Thyroid gland (tissue), 4 donors: ENCODE data around the gene PSTPIP1. TPM values are rescaled to one million over a fixed set of nuclear protein-coding genes. Genes with fewer than 3 reads are reported as not detected.

ENCODE experiments used
- DNase-seq, 2 donors: peaks; one replicate each; pipeline ENCODE4 v3.0.0-alpha.2; 2019
- H3K27ac ChIP-seq, 3 donors: fragments of 200-600 bp; sonication (generic); 1 replicate in 2 of 3; 2 replicates in 1 of 3; pipeline ENCODE4 v1.5.1; 2016 to 2019; ENCODE audit warnings: mild to moderate bottlenecking in 1 of 3, moderate library complexity in 1 of 3
- H3K27me3 ChIP-seq: fragments of 200-600 bp; sonication (generic); one replicate; pipeline ENCODE4 v1.5.1; 2019
- H3K36me3 ChIP-seq, 2 donors: fragments of 200-600 bp; sonication (generic); one replicate each; pipeline ENCODE4 v1.5.1; 2016 to 2019
- H3K4me1 ChIP-seq, 2 donors: fragments of 200-600 bp; sonication (generic); one replicate each; pipeline ENCODE4 v1.5.1; 2017 to 2019
- H3K4me3 ChIP-seq, 3 donors: fragments of 200-600 bp; sonication (generic); replicated peaks in 1 of 3; 1 replicate in 2 of 3; 2 replicates in 1 of 3; pipeline ENCODE4 v1.5.1; 2016; ENCODE audit warnings: mild to moderate bottlenecking in 1 of 3
- H3K9me3 ChIP-seq: fragments of 200-600 bp; sonication (generic); one replicate; pipeline ENCODE4 v1.5.1; 2017
- CTCF ChIP-seq, 6 experiments: fragments of 200-600 bp in 3 of 6; fragments of 450-650 bp in 3 of 6; sonication (generic) in 3 of 6; IDR thresholded peaks; one replicate each; pipeline ENCODE4 v1.5.1; 2016 to 2019; ENCODE audit warnings: antibody characterized with exemption in 6 of 6, mild to moderate bottlenecking in 2 of 6, inconsistent platforms in 1 of 6, moderate library complexity in 1 of 6
- POLR2A ChIP-seq, 2 donors: fragments of 450-650 bp; IDR thresholded peaks; one replicate each; pipeline ENCODE4 v1.6.1; 2017; ENCODE audit warnings: antibody characterized with exemption in 2 of 2, mild to moderate bottlenecking in 2 of 2, moderate library complexity in 1 of 2
- WGBS, 2 donors: methylation state at CpG; one replicate each; pipeline ENCODE4 v1.1.5; 2017; 5-methylcytosine and 5-hydroxymethylcytosine counted together
- intact Hi-C: fragments of 100-400 bp; cut with DNase I; formaldehyde crosslinking; loops from one replicate; pipeline ENCODE4 v1.15.1; 2023
- total RNA-seq, 4 donors: library from RNA; depleted of rRNA; stranded (reverse); fragments of >200 nt; gene quantifications; one replicate each; pipeline ENCODE4 v1.2.3, GENCODE V29; 2016

Gene PSTPIP1
- total RNA-seq, 4 donors from 2014 or later: 1.4 to 6.9 (median 3.7) TPM

- 98 to 100% methylated on average over 4 of the region's 4 CpGs for WGBS, 2 donors
- Histone ChIP-seq H3K9me3 (no peaks in the 10 kb centered on the region), H3K4me3 (no peak overlapping the region), H3K27ac (no peak overlapping the region), H3K36me3 (no peaks in the 10 kb centered on the region), H3K27me3 (no peaks in the 10 kb centered on the region), H3K4me1 (peaks cover 31 to 33% of the 10 kb centered on the region in 2 donors)
- intact Hi-C loops: no loop called here
- no peak for DNase-seq
- TF ChIP-seq CTCF (IDR thresholded peaks at IDR 0.05): no peak
- no peak for TF ChIP-seq POLR2A (IDR thresholded peaks at IDR 0.05)
Measured at GRCh38 chr15:77058468-77058867, 63.5 kb downstream of the PSTPIP1 start.

- peak overlapping the region; percentile 10 to 59 (median 34) for H3K27ac ChIP-seq
- intact Hi-C loops: no loop called here
- H3K9me3 ChIP-seq: no peaks in the 10 kb centered on the region
- H3K4me1 ChIP-seq: peaks cover 45% of the 10 kb centered on the region in 2 donors
- no peaks in the 10 kb centered on the region for H3K36me3 ChIP-seq
- TF ChIP-seq POLR2A (IDR thresholded peaks at IDR 0.05) (no peak), CTCF (IDR thresholded peaks at IDR 0.05) (no peak)
- DNase-seq: peak; percentile 74 to 77
- H3K27me3 ChIP-seq: no peaks in the 10 kb centered on the region
- 14% methylated on average over 2 of the region's 2 CpGs for WGBS, 2 donors
- no peak overlapping the region for H3K4me3 ChIP-seq
Measured at GRCh38 chr15:77059786-77060361, 64.9 kb downstream of the PSTPIP1 start.

- Histone ChIP-seq H3K4me1 (peaks cover 50 to 52% of the 10 kb centered on the region in 2 donors), H3K27ac (peak overlapping the region; percentile 34 to 71 (median 59)), H3K36me3 (no peaks in the 10 kb centered on the region), H3K27me3 (no peaks in the 10 kb centered on the region), H3K9me3 (no peaks in the 10 kb centered on the region), H3K4me3 (no peak overlapping the region)
- intact Hi-C loops: no loop called here
- DNase-seq: peak in 1 of 2 donors; percentile 22
- no peak for TF ChIP-seq CTCF (IDR thresholded peaks at IDR 0.05)
- no peak for TF ChIP-seq POLR2A (IDR thresholded peaks at IDR 0.05)
Measured at GRCh38 chr15:77060546-77060945, 65.6 kb downstream of the PSTPIP1 start.

GRCh38 chr15:77063249-77063648 lies 68.3 kb downstream of the PSTPIP1 start:
- Histone ChIP-seq H3K36me3 (no peaks in the 10 kb centered on the region), H3K27me3 (no peaks in the 10 kb centered on the region), H3K4me3 (no peak overlapping the region), H3K4me1 (peaks cover 57 to 66% of the 10 kb centered on the region in 2 donors), H3K9me3 (no peaks in the 10 kb centered on the region), H3K27ac (no peak overlapping the region)
- TF ChIP-seq POLR2A (IDR thresholded peaks at IDR 0.05) (no peak), CTCF (IDR thresholded peaks at IDR 0.05) (no peak)
- no peak for DNase-seq
- intact Hi-C loops: no loop called here

GRCh38 chr15:77064063-77064462 lies 69.1 kb downstream of the PSTPIP1 start:
- TF ChIP-seq POLR2A (IDR thresholded peaks at IDR 0.05): no peak
- TF ChIP-seq CTCF (IDR thresholded peaks at IDR 0.05): no peak
- no peak overlapping the region for H3K4me3 ChIP-seq
- DNase-seq: no peak
- 58 to 72% methylated on average over 2 of the region's 2 CpGs for WGBS, 2 donors
- peaks cover 61 to 75% of the 10 kb centered on the region in 2 donors for H3K4me1 ChIP-seq
- H3K27me3 ChIP-seq: no peaks in the 10 kb centered on the region
- no peaks in the 10 kb centered on the region for H3K9me3 ChIP-seq
- H3K27ac ChIP-seq: peak overlapping the region in 1 of 3 donors; percentile 25
- no peaks in the 10 kb centered on the region for H3K36me3 ChIP-seq
- intact Hi-C loops: no loop called here
